ENCODE results near the gene FGF1. TPM values are rescaled to one million over a fixed set of nuclear protein-coding genes. Genes with fewer than 3 reads are reported as not detected.

FGF1 gene
- total RNA-seq, 1 donor from 2014 or later, result not detected

GRCh38 chr5:142676318-142676717, 9.6 kb downstream of the FGF1 start:
- TF ChIP-seq CTCF (IDR thresholded peaks at IDR 0.05; ENCODE audit: unreplicated experiment), result no peak
- H3K4me1 Mint-ChIP-seq (ENCODE audit: low read depth), result no peaks in the 10 kb centered on the region
- peaks cover 18% of the 10 kb centered on the region for H3K27me3 Mint-ChIP-seq
- H3K9me3 Mint-ChIP-seq (ENCODE audit: low read depth), result no peaks in the 10 kb centered on the region
- H3K36me3 Mint-ChIP-seq (ENCODE audit: insufficient read depth), result no peaks in the 10 kb centered on the region
- no peak overlapping the region for H3K27ac Mint-ChIP-seq
- H3K4me3 Mint-ChIP-seq (ENCODE audit: low read depth), result no peak overlapping the region
- no peak for DNase-seq (ENCODE audit: low spot score, unreplicated experiment)

- Mint-ChIP-seq H3K27me3 (peaks cover 18% of the 10 kb centered on the region), H3K27ac (no peak overlapping the region), H3K9me3 (ENCODE audit: low read depth) (no peaks in the 10 kb centered on the region), H3K4me3 (ENCODE audit: low read depth) (no peak overlapping the region), H3K36me3 (ENCODE audit: insufficient read depth) (no peaks in the 10 kb centered on the region), H3K4me1 (ENCODE audit: low read depth) (no peaks in the 10 kb centered on the region)
- DNase-seq (ENCODE audit: low spot score, unreplicated experiment), result no peak
- TF ChIP-seq CTCF (IDR thresholded peaks at IDR 0.05; ENCODE audit: unreplicated experiment), result no peak
Measured at GRCh38 chr5:142674531-142675469, 11.1 kb downstream of the FGF1 start.

- no peak overlapping the region for H3K27ac Mint-ChIP-seq
- no peaks in the 10 kb centered on the region for H3K36me3 Mint-ChIP-seq (ENCODE audit: insufficient read depth)
- no peak overlapping the region for H3K4me3 Mint-ChIP-seq (ENCODE audit: low read depth)
- peaks cover 8% of the 10 kb centered on the region for H3K27me3 Mint-ChIP-seq
- no peaks in the 10 kb centered on the region for H3K4me1 Mint-ChIP-seq (ENCODE audit: low read depth)
- no peak for TF ChIP-seq CTCF (IDR thresholded peaks at IDR 0.05; ENCODE audit: unreplicated experiment)
- H3K9me3 Mint-ChIP-seq (ENCODE audit: low read depth), result no peaks in the 10 kb centered on the region
- no peak for DNase-seq (ENCODE audit: low spot score, unreplicated experiment)
Measured at GRCh38 chr5:142671801-142672200, 14.1 kb downstream of the FGF1 start.

- no peaks in the 10 kb centered on the region for H3K36me3 Mint-ChIP-seq (ENCODE audit: insufficient read depth)
- no peak overlapping the region for H3K4me3 Mint-ChIP-seq (ENCODE audit: low read depth)
- TF ChIP-seq CTCF (IDR thresholded peaks at IDR 0.05; ENCODE audit: unreplicated experiment), result no peak
- no peaks in the 10 kb centered on the region for H3K4me1 Mint-ChIP-seq (ENCODE audit: low read depth)
- H3K27me3 Mint-ChIP-seq, result peaks cover 2% of the 10 kb centered on the region
- no peaks in the 10 kb centered on the region for H3K9me3 Mint-ChIP-seq (ENCODE audit: low read depth)
- no peak overlapping the region for H3K27ac Mint-ChIP-seq
- no peak for DNase-seq (ENCODE audit: low spot score, unreplicated experiment)
Measured at GRCh38 chr5:142671266-142671665, 14.6 kb downstream of the FGF1 start.

DNA sequence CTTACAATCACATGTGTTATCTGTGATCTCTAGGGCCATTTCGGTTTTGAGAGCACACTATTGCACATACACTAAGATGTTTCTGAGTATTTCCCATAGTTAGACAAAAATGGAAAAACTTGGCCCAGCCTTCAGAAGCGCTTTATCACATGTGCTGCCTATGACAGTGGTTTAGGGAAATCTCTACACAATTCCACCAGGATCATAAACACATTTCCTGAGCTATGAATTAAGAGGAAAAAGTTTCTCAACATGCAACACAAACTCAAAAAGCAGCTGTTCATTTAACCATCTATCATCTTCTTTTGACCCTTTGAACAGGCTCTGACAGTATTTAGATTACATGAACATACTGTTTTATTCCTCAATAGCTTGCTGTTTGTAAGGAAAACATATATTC, 15.1 kb downstream of the FGF1 start:
- H3K4me3 Mint-ChIP-seq (ENCODE audit: low read depth), result no peak overlapping the region
- DNase-seq (ENCODE audit: low spot score, unreplicated experiment), result no peak
- no peaks in the 10 kb centered on the region for H3K36me3 Mint-ChIP-seq (ENCODE audit: insufficient read depth)
- H3K9me3 Mint-ChIP-seq (ENCODE audit: low read depth), result no peaks in the 10 kb centered on the region
- no peaks in the 10 kb centered on the region for H3K27me3 Mint-ChIP-seq
- TF ChIP-seq CTCF (IDR thresholded peaks at IDR 0.05; ENCODE audit: unreplicated experiment), result no peak
- H3K27ac Mint-ChIP-seq, result no peak overlapping the region
- H3K4me1 Mint-ChIP-seq (ENCODE audit: low read depth), result no peaks in the 10 kb centered on the region

Measured in progenitor cell of endocrine pancreas (in vitro differentiated cells).